ENCODE measurements around the gene FLYWCH1. TPM values are rescaled to one million over a fixed set of nuclear protein-coding genes. Genes with fewer than 3 reads are reported as not detected.
"Not testable (repeated sequence)": the region's sequence is repeated elsewhere in the genome, so short reads cannot be mapped to it uniquely, and the experiment has no call there.

Gene FLYWCH1
- total RNA-seq, 1 donor: 28.3 TPM

DNA sequence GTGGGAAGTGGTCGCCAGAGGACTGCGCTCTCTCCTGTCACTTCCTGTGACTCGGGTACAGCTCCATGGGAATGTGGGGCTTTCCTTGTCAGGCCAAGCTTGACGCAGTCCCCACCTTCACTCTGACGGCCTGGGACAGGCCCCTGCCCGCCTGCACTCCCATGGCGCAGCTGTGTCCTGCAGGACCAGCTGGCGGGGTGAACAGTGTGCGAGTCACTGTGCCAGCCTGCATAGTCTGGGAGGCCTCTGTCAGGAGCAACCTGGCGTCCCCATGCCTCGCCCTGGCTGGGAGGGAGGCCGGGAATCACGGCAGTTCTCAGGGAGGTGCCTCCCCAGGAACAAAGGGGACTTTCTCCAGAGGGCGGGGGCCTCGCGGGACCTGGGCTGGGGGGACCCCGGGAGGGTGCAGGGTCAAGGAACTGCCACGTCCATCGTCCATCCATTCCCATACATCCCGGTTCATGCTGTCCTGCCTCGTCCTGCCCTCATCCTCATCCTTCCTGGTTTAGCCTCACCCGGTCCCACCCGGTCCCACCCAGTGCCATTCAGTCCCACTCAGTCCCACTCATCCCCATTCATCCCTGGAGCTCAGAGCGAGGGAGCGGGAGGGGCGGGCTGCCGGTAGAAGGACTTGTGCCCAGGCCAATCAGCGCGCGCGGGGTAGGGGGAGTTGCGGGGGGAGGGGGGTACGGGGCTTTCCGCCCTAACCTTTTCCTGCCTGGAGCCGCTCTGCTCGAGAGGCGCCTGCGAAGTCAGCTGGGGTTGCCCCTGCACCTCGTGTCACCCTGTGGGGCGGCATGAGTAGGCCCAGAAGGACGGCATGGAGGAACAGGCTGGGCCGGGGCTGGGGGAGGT, 13.4 kb downstream of the FLYWCH1 start:
- no peak for DNase-seq (ENCODE audit: low read depth in 2 of 3, low spot score in 2 of 3)

DNA sequence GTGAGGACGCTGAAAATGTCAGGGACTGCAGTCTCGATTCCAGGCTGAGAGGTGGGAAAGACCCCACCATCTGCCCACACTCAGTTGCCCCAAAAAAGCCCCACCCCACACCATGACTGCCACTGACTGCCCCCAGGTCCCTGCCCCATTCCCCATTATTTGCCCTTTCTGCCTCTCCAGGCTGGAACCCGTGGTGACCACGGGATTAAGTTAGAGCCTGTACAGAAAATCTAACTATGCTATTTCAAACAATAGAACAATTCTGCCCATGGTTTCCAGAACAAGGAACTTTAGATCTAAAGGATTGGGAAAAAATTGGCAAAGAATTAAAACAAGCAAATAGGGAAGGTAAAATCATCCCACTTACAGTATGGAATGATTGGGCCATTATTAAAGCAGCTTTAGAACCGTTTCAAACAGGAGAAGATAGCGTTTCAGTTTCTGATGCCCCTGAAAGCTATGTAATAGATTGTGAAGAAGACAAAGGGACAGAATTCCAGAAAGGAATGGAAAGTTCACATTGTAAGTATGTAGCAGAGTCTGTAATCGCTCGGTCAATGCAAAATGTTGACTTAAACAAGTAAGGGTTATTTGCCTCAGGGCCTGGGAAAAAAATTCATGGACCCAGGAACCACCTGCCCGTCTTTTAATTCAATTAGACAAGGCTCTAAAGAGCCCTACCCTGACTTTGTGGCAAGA, 14.4 kb downstream of the FLYWCH1 start:
- DNase-seq (ENCODE audit: low read depth in 2 of 3, low spot score in 2 of 3): no peak

DNA sequence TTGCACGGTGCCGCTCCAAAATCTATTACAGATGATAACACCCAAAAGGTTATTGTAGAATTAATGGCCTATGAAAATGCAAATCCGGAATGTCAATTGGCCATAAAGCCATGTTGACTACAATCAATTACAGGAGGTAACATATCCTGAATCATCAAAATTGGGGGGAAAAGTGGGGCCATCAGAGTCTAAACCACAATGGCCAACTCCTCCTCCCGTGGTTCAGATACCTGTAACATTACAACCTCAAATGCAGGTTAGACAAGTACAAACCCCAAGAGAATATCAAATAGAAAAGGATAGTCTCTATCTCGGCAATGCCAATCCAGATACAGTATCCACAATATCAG, 14.9 kb downstream of the FLYWCH1 start:
- DNase-seq (ENCODE audit: low read depth in 2 of 3, low spot score in 2 of 3): no peak

DNA sequence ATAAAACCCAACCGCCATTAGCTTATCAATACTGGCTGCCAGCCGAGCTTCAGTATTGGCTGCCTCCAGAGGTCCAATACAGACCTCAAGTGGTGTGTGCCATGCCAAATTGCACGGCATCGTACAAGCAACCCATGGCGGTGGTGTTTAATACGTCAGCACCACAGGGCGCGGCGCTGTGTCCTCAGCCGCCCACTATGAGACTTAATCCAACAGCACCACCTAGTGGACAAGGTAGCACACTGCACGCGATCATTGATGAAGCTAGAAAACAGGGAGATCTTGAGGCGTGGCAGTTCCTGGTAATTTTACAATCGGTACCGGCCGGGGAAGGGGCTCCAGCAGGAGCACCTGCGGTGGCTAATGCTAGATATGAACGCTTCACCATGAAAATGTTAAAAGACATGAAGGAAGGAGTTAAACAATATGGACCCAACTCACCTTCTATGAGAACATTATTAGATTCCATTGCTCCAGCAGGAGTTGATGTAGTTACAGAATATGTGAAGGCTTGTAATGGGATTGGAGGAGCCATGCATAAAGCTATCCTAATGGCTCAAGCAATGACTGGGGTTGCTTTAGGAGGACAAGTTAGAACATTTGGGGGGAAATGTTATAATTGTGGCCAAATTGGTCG, 15.4 kb downstream of the FLYWCH1 start:
- DNase-seq (ENCODE audit: low read depth in 2 of 3, low spot score in 2 of 3): peak; percentile 74 to 93 (median 86)

DNA sequence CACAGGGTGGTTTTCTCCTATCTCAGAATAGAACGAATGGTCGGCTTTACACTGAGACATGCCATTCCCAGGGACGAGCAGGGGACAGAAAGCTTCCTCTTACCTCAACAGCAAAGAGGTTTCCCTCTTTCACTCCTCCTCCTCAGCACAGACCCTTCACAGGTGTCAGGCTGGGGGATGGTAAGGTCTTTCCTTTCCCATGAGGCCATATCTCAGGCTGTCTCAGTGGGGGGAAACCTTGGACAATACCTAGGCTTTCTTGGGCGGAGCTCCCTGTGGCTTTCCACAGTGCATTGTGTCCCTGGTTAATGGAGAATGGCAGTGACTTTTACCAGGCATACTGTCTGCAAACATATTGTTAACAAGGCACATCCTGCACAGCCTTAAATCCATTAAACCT, 16.4 kb downstream of the FLYWCH1 start:
- not testable (repeated sequence) for DNase-seq (ENCODE audit: low read depth in 2 of 3, low spot score in 2 of 3)

DNA sequence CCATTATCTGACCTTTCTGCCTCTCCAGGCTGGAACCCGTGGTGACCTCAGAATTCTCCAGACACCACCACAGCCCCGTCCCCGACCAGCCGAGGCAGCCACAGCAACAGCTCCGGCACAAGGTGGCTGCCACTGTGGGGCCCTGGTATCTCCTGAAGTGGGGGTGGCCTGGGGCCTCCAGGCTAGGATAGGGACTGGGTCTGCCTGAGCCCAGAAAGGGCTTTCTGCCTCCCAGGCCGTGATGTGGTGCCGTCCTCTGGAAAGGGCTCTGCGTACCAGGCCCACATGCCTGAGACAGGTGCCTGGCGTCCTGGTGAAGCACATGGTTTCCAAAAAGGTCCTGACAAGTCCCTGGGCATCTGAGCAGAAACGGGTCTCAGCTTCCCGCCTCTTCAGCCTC, 17.1 kb downstream of the FLYWCH1 start:
- DNase-seq (ENCODE audit: low read depth in 2 of 3, low spot score in 2 of 3): no peak

DNA sequence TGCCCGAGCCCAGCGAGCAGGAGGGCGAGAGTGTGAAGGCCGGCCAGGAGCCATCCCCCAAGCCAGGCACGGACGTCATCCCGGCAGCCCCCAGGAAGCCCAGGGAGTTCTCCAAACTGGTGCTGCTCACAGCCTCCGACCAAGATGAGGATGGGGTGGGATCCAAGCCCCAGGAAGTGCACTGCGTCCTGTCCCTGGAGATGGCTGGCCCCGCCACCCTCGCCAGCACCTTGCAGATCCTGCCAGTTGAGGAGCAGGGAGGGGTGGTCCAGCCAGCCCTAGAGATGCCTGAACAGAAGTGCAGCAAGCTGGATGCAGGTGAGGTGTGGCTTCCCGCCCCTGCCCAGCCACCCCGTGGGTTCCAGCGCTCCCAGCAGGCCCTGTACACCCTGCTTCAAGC, 18.0 kb downstream of the FLYWCH1 start:
- DNase-seq (ENCODE audit: low read depth in 2 of 3, low spot score in 2 of 3): no peak

DNA sequence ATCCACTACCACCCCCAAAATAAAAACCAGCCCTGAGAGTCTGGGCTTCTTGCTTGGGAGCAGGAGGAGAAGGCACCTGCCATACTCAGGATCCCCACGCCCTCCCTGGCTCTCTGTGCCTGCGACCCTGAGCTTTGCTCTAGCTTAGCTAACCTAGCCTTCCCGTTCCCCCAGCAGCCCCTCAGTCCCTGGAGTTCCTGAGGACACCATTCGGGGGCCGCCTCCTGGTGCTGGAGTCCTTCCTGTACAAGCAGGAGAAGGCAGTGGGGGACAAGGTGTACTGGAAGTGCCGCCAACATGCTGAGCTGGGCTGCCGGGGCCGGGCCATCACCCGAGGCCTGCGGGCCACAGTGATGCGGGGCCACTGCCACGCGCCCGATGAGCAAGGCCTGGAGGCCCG, 18.5 kb downstream of the FLYWCH1 start:
- no peak for DNase-seq (ENCODE audit: low read depth in 2 of 3, low spot score in 2 of 3)

DNA sequence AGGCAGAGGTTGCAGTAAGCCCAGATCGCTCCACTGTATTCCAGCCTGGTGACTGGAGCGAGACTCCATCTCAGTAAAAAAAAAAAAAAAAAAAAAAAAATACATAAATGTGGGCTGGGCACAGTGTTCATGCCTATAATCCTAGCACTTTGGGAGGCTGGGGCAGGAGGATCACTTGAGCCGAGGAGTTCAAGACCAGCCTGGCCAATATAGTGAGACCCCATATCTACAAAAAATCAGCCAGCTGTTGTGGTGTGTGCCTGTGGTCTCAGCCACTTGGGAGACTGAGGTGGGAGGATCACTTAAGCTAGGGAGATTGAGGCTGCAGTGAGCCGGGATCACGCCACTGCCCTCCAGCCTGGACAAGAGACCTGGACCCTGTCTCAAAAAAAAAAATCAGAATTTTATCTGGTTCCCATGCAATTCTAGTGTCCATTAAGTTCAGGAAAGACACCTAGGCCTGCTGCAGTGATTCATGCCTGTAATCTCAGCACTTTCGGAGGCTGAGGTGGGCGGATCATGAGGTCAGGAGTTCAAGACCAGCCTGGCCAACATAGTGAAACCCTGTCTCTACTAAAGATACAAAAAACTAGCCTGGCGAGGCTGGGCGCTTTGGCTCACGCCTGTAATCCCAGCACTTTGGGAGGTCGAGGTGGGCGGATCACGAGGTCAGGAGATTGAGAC, 19.6 kb downstream of the FLYWCH1 start:
- not testable (repeated sequence) for DNase-seq (ENCODE audit: low read depth in 2 of 3, low spot score in 2 of 3)

DNA sequence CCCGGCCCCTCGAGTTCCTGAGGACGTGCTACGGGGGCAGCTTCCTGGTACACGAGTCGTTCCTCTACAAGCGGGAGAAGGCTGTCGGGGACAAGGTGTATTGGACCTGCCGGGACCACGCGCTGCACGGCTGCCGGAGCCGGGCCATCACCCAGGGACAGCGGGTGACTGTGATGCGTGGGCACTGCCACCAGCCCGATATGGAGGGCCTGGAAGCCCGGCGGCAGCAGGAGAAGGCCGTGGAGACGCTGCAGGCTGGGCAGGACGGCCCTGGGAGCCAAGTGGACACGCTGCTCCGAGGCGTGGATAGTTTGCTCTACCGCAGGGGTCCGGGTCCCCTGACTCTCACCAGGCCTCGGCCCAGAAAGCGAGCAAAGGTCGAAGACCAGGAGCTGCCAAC, 21.4 kb downstream of the FLYWCH1 start:
- no peak for DNase-seq (ENCODE audit: low read depth in 2 of 3, low spot score in 2 of 3)

DNA sequence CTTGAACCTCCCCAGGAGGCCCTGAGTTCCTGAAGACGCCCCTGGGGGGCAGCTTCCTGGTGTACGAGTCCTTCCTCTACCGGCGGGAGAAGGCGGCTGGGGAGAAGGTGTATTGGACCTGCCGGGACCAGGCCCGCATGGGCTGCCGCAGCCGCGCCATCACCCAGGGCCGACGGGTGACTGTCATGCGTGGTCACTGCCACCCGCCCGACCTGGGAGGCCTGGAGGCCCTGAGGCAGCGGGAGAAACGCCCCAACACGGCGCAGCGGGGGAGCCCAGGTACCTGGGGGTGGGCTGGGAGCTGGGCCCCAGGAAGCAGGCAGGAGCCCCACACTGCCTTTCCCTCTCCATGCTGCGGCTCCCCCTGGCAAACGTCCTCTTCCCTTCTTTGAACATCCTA, 22.0 kb downstream of the FLYWCH1 start:
- DNase-seq (ENCODE audit: low read depth in 2 of 3, low spot score in 2 of 3): no peak

DNA sequence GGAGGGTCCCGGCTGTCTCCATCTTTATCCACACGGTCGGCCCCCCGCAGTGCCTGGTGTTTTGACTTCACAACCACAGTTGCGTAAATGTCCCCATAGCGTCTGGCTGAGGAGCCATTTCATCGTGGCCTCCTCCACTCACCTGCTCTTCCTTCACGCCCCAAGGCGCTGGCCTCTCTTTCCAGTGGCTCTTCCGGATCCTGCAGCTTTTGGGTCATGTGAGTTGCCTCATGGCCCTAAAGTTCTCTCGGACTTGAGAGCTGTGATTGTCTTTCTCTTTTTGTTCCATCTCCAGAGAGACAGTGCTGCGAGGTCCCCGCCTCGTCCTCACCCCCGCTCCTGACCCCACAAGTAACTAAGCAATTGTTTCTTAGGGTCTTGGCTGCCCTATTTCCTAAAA, 22.7 kb downstream of the FLYWCH1 start:
- no peak for DNase-seq (ENCODE audit: low read depth in 2 of 3, low spot score in 2 of 3)

DNA sequence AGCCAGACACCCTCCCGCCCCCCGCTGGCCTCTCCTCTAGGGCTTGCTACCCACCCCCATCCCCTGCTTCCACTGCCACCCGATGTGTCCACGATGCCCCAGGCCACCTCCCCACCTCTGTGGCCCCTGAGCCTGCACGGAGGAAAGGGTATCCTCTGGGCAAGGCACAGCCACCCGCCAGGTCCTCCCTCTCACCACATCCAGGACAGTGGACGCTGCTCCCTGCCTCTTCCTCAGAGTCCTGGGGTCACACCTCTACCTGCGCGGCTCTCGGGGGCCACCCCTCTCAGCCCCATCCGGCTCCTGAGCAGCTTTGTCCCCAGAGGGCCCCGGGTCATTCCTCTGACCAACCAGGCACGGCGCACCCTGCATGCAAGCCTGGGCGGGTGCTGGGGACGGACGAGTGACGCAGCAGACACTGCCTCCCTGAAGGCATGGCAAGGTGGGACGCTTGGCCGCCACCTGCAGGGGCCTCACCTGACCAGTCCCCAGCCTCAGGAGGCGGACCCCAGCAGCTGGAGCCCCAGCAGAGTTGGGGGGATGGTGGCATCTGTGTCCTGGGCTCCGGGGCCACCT, 24.8 kb downstream of the FLYWCH1 start:
- no peak for DNase-seq (ENCODE audit: low read depth in 2 of 3, low spot score in 2 of 3)

DNA sequence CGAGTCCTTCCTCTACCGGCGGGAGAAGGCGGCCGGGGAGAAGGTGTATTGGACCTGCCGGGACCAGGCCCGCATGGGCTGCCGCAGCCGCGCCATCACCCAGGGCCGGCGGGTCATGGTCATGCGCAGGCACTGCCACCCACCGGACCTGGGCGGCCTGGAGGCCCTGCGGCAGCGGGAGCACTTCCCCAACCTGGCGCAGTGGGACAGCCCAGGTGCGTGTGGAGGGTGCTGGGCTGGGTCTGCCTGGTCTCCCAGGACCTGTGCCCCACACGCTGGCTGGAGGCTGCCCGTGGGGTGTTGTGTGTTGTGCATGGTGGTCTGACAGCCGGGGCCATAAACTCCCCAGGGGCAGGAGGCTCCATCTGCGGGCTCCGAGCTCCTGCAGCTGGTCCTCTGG, 25.4 kb downstream of the FLYWCH1 start:
- no peak for DNase-seq (ENCODE audit: low read depth in 2 of 3, low spot score in 2 of 3)

DNA sequence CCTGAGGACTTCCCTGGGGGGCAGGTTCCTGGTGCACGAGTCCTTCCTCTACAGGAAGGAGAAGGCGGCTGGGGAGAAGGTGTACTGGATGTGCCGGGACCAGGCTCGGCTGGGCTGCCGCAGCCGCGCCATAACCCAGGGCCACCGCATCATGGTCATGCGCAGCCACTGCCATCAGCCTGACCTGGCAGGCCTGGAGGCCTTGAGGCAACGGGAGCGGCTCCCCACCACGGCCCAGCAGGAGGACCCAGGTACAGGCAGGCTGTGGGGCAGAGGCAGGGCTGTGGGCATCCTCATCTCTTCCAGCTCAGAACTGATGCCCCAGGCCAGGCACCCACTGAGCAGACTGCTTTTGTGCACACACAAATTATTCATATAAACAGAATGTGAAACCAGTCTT, 26.5 kb downstream of the FLYWCH1 start:
- DNase-seq (ENCODE audit: low read depth in 2 of 3, low spot score in 2 of 3): no peak

DNA sequence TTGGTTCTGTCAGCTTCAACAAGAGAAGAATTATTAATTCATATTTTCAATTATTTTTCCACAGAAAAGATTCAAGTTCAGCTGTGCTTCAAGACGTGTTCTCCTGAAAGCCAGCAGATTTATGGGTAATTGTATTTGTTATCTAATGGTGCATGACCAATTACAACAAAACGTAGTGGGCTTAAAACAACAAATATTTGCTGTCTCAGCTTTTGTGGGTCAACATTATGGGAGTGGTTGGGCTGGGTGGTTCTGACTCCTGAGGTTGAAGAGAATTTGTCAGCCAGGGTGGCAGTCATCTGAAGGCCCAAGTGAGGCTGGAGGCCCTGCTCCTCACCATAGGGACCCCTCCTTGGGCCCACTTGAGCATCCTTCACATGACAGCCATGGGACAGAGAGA, 28.2 kb downstream of the FLYWCH1 start:
- no peak for DNase-seq (ENCODE audit: low read depth in 2 of 3, low spot score in 2 of 3)

DNA sequence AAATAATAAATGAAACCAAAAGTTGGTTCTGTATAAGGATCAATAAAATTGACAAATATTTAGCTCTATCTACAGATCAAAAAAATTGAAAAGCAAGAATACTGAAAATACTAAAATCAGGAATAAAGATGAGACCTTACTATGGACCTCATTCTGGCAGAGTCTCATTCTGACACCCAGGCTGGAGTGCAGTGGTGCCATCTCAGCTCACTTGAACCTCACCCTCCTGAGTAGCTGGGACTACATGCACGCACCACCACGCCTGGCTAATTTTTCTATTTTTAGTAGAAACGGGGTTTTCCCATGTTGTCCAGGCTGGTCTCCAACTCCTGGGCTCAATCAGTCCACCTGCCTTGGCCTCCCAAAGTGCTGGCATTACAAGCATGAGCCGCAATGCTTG, 30.3 kb downstream of the FLYWCH1 start:
- no peak for DNase-seq (ENCODE audit: low read depth in 2 of 3, low spot score in 2 of 3)

DNA sequence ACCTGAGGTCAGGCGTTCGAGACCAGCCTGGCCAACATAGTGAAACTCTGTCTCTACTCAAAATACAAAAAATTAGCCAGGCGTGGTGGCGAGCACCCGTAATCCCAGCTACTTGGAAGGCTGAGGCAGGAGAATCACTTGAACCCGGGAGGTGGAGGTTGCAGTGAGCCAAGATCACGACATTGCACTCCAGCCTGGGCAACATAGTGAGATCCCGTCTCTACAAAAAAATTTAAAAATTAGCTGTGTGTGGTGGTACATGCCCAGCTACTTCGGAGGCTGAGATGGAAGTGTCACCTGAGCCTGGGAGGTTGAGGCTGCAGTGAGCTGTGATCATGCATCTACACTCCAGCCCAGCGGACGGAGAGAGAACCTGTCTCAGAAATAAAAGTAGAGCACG, 32.0 kb downstream of the FLYWCH1 start:
- not testable (repeated sequence) for DNase-seq (ENCODE audit: low read depth in 2 of 3, low spot score in 2 of 3)

DNA sequence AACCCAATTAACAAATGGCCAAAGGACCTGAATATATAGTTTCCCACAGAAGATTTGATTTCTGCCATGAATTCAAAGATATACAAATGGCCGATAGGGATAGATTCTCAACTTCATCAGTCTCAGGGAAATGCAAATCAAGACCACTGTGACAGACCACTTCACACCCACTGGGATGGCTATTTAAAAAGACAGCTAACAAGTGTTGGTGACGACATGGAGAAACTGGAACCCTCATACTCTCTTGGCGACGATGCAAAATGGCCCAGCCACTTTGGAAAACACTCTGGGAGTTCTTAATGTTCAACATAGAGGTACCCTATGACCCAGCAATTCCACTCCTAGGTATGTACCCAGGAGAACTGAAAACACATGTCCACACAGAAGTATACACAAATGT, 34.9 kb downstream of the FLYWCH1 start:
- DNase-seq (ENCODE audit: low read depth in 2 of 3, low spot score in 2 of 3): no peak

DNA sequence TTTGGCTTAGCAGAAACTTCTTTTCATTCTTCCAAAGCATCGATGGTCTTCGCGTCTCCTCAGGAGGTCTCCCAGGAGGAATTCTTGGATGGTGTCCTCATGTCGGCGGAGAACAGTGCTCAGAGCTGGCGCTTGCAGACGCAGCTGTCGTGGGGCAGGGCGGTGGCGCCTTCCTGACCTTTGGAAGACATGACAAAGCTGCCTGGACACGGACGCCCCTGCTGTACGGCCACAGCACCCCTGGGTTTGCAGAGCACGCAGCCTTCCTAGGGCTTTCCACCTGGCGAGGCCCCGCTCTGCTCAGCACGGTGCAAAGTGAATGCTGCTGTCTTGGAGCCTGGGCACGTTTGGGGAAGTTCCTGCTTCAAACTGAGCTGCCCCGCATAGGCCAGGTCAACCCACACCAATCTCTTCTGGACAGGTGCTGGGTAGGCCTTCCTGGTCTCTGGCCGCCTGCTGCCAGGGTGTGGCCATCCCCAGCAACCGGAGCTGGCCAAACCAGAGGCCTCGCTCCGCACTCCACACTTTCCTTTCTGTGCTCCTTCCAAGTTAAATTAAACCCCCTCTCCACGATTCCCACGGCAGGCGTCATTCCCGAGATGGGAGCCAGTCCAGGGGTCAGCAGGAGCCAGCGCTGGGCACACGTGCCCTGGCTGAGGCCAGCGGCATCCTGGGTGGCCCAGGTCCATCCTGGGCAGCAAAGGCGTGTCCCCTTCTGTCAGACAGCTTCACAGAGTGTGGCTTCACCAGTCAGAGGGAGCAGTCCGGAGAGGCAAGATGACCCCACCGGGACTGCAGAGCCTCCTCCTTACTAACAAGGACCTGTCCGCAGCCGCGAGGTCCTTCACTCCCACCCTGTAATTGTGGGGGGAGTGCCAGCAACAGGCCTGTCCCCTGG, 37.3 kb downstream of the FLYWCH1 start:
- no peak for DNase-seq (ENCODE audit: low read depth in 2 of 3, low spot score in 2 of 3)

All from hematopoietic multipotent progenitor cell (in vitro differentiated cells).